ENCODE results near the gene WDTC1. TPM values are rescaled to one million over a fixed set of nuclear protein-coding genes. Genes with fewer than 3 reads are reported as not detected.

WDTC1 gene
- total and polyA plus RNA-seq, 2 of the 13 experiments (the other 11 are each of a cell fraction or from before 2014, with no cell fraction given): 5.5 TPM

DNA sequence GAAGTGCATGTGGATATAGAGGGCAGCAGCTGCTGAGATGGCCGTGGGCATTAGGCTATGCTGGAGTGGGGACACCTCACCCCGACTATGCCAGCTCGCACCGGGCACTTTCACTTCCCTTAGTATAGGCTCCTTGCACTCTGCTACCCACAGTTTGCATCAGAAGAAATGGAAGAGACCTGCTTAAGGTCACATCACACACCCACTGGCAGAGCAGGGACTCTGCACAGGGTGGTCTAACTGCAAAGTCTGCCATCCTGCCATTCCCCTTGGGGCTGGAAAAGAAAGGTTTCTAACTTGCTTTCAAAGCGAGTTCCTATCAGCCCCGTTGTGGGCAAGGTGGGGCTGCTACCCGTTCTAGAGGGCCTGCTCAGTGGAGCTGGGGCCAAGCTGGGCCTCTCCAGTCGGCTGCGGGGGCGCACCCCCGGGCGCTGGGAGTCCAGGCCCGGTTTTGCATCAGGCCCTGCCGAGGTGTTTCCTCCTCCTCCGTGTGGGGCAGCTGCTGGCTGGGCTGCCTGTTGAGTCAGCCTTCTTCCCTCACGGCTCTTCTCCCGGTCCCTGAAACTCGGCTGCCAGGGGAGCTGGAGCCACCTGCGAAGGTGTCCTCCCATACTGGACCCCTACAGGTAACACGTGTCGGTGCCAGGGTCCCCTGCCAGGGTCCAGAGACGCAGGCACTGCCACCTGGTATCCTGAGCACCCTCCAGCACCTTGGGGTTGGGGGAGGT lies 107.3 kb downstream of the WDTC1 start, which contains the start of gene SYTL1 (continued):
- TF ChIP-seq ZNF672 (CRISPR knock-in tag; IDR thresholded peaks at IDR 0.05) (no peak), E2F1 (CRISPR knock-in tag; IDR thresholded peaks at IDR 0.05) (no peak), GTF3A (CRISPR knock-in tag; conservative IDR thresholded peaks at IDR 0.05) (no peak), ZBTB3 (CRISPR knock-in tag; IDR thresholded peaks at IDR 0.05; ENCODE audit: borderline replicate concordance, low read depth) (no peak), ZNF451 (CRISPR knock-in tag; IDR thresholded peaks at IDR 0.05) (no peak), ZNF629 (CRISPR knock-in tag; conservative IDR thresholded peaks at IDR 0.05) (0 out of 2 replicates have a peak, but pooled peaks have one; percentile 22), ZNF724P (CRISPR knock-in tag; IDR thresholded peaks at IDR 0.05; ENCODE audit: borderline replicate concordance) (no peak), KLF6 (CRISPR knock-in tag; IDR thresholded peaks at IDR 0.05) (no peak), YEATS2 (CRISPR knock-in tag; IDR thresholded peaks at IDR 0.05; ENCODE audit: borderline replicate concordance) (peak; percentile 62; the same call in 1 of the 2 replicates), MZF1 (CRISPR knock-in tag; IDR thresholded peaks at IDR 0.05; ENCODE audit: borderline replicate concordance) (no peak), GZF1 (CRISPR knock-in tag; IDR thresholded peaks at IDR 0.05) (no peak), RORA (CRISPR knock-in tag; IDR thresholded peaks at IDR 0.05) (no peak), ZNF792 (CRISPR knock-in tag; IDR thresholded peaks at IDR 0.05) (no peak), RBM22 (optimal IDR thresholded peaks at IDR 0.05; ENCODE audit: low read length) (no peak), NFE2L1 (CRISPR knock-in tag; IDR thresholded peaks at IDR 0.05; ENCODE audit: borderline replicate concordance) (no peak), ZNF816 (CRISPR knock-in tag; IDR thresholded peaks at IDR 0.05; ENCODE audit: borderline replicate concordance) (no peak)
- TF ChIP-seq, protein P1, sequence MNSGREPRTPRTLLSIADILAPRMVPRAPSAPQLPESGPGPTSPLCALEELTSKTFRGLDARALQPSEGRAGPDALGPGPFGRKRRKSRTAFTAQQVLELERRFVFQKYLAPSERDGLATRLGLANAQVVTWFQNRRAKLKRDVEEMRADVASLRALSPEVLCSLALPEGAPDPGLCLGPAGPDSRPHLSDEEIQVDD (CRISPR knock-in tag; IDR thresholded peaks at IDR 0.05; ENCODE audit: borderline replicate concordance): no peak
- TF ChIP-seq, protein P2, sequence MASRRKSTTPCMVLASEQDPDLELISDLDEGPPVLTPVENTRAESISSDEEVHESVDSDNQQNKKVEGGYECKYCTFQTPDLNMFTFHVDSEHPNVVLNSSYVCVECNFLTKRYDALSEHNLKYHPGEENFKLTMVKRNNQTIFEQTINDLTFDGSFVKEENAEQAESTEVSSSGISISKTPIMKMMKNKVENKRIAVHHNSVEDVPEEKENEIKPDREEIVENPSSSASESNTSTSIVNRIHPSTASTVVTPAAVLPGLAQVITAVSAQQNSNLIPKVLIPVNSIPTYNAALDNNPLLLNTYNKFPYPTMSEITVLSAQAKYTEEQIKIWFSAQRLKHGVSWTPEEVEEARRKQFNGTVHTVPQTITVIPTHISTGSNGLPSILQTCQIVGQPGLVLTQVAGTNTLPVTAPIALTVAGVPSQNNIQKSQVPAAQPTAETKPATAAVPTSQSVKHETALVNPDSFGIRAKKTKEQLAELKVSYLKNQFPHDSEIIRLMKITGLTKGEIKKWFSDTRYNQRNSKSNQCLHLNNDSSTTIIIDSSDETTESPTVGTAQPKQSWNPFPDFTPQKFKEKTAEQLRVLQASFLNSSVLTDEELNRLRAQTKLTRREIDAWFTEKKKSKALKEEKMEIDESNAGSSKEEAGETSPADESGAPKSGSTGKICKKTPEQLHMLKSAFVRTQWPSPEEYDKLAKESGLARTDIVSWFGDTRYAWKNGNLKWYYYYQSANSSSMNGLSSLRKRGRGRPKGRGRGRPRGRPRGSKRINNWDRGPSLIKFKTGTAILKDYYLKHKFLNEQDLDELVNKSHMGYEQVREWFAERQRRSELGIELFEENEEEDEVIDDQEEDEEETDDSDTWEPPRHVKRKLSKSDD (CRISPR knock-in tag; IDR thresholded peaks at IDR 0.05; ENCODE audit: low read depth): no peak
- TF ChIP-seq, protein P3, sequence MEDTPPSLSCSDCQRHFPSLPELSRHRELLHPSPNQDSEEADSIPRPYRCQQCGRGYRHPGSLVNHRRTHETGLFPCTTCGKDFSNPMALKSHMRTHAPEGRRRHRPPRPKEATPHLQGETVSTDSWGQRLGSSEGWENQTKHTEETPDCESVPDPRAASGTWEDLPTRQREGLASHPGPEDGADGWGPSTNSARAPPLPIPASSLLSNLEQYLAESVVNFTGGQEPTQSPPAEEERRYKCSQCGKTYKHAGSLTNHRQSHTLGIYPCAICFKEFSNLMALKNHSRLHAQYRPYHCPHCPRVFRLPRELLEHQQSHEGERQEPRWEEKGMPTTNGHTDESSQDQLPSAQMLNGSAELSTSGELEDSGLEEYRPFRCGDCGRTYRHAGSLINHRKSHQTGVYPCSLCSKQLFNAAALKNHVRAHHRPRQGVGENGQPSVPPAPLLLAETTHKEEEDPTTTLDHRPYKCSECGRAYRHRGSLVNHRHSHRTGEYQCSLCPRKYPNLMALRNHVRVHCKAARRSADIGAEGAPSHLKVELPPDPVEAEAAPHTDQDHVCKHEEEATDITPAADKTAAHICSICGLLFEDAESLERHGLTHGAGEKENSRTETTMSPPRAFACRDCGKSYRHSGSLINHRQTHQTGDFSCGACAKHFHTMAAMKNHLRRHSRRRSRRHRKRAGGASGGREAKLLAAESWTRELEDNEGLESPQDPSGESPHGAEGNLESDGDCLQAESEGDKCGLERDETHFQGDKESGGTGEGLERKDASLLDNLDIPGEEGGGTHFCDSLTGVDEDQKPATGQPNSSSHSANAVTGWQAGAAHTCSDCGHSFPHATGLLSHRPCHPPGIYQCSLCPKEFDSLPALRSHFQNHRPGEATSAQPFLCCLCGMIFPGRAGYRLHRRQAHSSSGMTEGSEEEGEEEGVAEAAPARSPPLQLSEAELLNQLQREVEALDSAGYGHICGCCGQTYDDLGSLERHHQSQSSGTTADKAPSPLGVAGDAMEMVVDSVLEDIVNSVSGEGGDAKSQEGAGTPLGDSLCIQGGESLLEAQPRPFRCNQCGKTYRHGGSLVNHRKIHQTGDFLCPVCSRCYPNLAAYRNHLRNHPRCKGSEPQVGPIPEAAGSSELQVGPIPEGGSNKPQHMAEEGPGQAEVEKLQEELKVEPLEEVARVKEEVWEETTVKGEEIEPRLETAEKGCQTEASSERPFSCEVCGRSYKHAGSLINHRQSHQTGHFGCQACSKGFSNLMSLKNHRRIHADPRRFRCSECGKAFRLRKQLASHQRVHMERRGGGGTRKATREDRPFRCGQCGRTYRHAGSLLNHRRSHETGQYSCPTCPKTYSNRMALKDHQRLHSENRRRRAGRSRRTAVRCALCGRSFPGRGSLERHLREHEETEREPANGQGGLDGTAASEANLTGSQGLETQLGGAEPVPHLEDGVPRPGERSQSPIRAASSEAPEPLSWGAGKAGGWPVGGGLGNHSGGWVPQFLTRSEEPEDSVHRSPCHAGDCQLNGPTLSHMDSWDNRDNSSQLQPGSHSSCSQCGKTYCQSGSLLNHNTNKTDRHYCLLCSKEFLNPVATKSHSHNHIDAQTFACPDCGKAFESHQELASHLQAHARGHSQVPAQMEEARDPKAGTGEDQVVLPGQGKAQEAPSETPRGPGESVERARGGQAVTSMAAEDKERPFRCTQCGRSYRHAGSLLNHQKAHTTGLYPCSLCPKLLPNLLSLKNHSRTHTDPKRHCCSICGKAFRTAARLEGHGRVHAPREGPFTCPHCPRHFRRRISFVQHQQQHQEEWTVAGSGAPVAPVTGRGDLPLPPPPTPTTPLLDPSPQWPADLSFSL (CRISPR knock-in tag; IDR thresholded peaks at IDR 0.05): no peak
